GM12878 (cell line): ENCODE results near the gene RAB3C. TPM values are rescaled to one million over a fixed set of nuclear protein-coding genes. Genes with fewer than 3 reads are reported as not detected.

Experiments used
- ATAC-seq: fragments of 200-7000 bp; cut with Tn5 transposase; 3 replicates; pipeline ENCODE4 v1.9.1; 2020; ENCODE audit warnings: mild to moderate bottlenecking, moderate library complexity
- BruUV-seq: library from RNA; stranded (reverse); fragments of 400-500 nt; replicated peaks from 2 replicates; lab custom pipeline; 2021; lab: Mats Ljungman, UMichigan
- CTCF ChIA-PET: fragments of 300-600 bp; sonication (Branson Sonifier 250); formaldehyde crosslinking; extraction: SDS; loops from one replicate; lab custom pipeline; 2021; ENCODE audit warnings: inconsistent platforms; lab: Yijun Ruan, JAX
- POLR2A ChIA-PET: fragments of 350-600 bp; formaldehyde crosslinking; extraction: SDS; loops from one replicate; lab custom pipeline; 2021; ENCODE audit warnings: inconsistent platforms; lab: Charles Lee
- RAD21 ChIA-PET: fragments of 300-600 bp; sonication (Branson Sonifier 250); formaldehyde crosslinking; loops from one replicate; lab custom pipeline; 2023; ENCODE audit warnings: antibody characterized with exemption; ENCODE audit not compliant: unreplicated experiment; lab: Charles Lee
- SMC1A ChIA-PET: fragments of 300-600 bp; sonication (Branson Sonifier 250); formaldehyde crosslinking; loops from one replicate; lab custom pipeline; 2023; ENCODE audit not compliant: unreplicated experiment, uncharacterized antibody; lab: Charles Lee
- DNase-seq: peaks from one replicate; pipeline ENCODE4 v3.0.0-alpha.2; 2011; ENCODE audit warnings: low read depth, low spot score
- FAIRE-seq: peaks from 3 replicates; lab custom pipeline; 2011; peaks lifted over from hg19 to GRCh38; lab: Jason Lieb, UNC
- H2AFZ ChIP-seq: 2 replicates; pipeline ENCODE4 v1.6.0; 2011; ENCODE audit warnings: low read depth, low read length, control low read depth; ENCODE audit not compliant: control insufficient read depth
- H3K27ac ChIP-seq: 2 replicates; pipeline ENCODE4 v1.5.1; 2011; ENCODE audit warnings: control low read depth; ENCODE audit not compliant: control insufficient read depth, insufficient read depth
- H3K27me3 ChIP-seq, 2 experiments: replicated peaks in 1 of 2; 2 replicates each; pipeline versions ENCODE4 v1.6.0 to v1.6.1; 2011; ENCODE audit warnings: low read length in 1 of 2; ENCODE audit not compliant: control insufficient read depth in 2 of 2, insufficient read depth in 2 of 2
- H3K36me3 ChIP-seq, 2 experiments: 2 replicates each; pipeline ENCODE4 v1.5.1; 2011; ENCODE audit warnings: low read length in 1 of 2; ENCODE audit not compliant: control insufficient read depth in 2 of 2, insufficient read depth in 2 of 2
- H3K4me1 ChIP-seq: 2 replicates; pipeline ENCODE4 v1.6.1; 2011; ENCODE audit warnings: mild to moderate bottlenecking, low read length, moderate library complexity, mixed read lengths; ENCODE audit not compliant: control insufficient read depth, insufficient read depth
- H3K4me2 ChIP-seq: 2 replicates; pipeline ENCODE4 v1.6.0; 2011; ENCODE audit warnings: control low read depth; ENCODE audit not compliant: control insufficient read depth, insufficient read depth
- H3K4me3 ChIP-seq: fragments of 200-600 bp; sonication (generic); 2 replicates; pipeline ENCODE4 v1.5.1; 2016
- H3K79me2 ChIP-seq: 2 replicates; pipeline ENCODE4 v1.6.0; 2011; ENCODE audit warnings: low read length; ENCODE audit not compliant: control insufficient read depth, insufficient read depth
- H3K9ac ChIP-seq: 2 replicates; pipeline ENCODE4 v1.8.0; 2011; ENCODE audit warnings: low read length, control low read depth, mixed read lengths; ENCODE audit not compliant: control insufficient read depth, insufficient read depth
- H3K9me3 ChIP-seq: replicated peaks from 3 replicates; pipeline ENCODE4 v1.5.1; 2011; ENCODE audit warnings: mild to moderate bottlenecking, low read length; ENCODE audit not compliant: control insufficient read depth, insufficient read depth
- H4K20me1 ChIP-seq: 2 replicates; pipeline ENCODE4 v1.6.0; 2011; ENCODE audit not compliant: control insufficient read depth, insufficient read depth
- ATF3 ChIP-seq: IDR thresholded peaks from 2 replicates; pipeline ENCODE4 v1.6.1; 2011; ENCODE audit warnings: low read depth, mild to moderate bottlenecking, low read length, moderate library complexity, borderline replicate concordance; ENCODE audit errors: extremely low read depth
- BCLAF1 ChIP-seq: fragments of 450-650 bp; IDR thresholded peaks from 2 replicates; pipeline ENCODE4 v1.6.1; 2017; ENCODE audit warnings: antibody characterized with exemption, mild to moderate bottlenecking, moderate library complexity
- CBX5 ChIP-seq: sonication (generic); IDR thresholded peaks from 2 replicates; pipeline ENCODE4 v1.6.1; 2016; ENCODE audit warnings: low read depth, moderate library complexity, mild to moderate bottlenecking, inconsistent platforms
- MAX ChIP-seq: IDR thresholded peaks from 2 replicates; pipeline ENCODE4 v1.6.1; 2012; ENCODE audit warnings: low read depth, low read length, improper control_type of control experiment
- PML ChIP-seq: IDR thresholded peaks from 2 replicates; pipeline ENCODE4 v1.6.1; 2012; ENCODE audit warnings: low read length, inconsistent platforms
- POLR2AphosphoS2 ChIP-seq: IDR thresholded peaks from 2 replicates; pipeline ENCODE4 v1.6.1; 2011; ENCODE audit warnings: low read depth, mild to moderate bottlenecking, low read length, improper control_type of control experiment, moderate library complexity
- WGBS: methylation state at CpG from one replicate; pipeline ENCODE4 v1.1.6; 2016; ENCODE audit warnings: low lambda C conversion rate; ENCODE audit not compliant: insufficient replicate concordance, insufficient coverage; ENCODE audit errors: missing lambda C conversion rate; 5-methylcytosine and 5-hydroxymethylcytosine counted together
- in situ Hi-C: fragments of 300-500 bp; cut with MboI; formaldehyde crosslinking; loops from 9 replicates; pipeline ENCODE4 v1.14.3; 2018; ENCODE audit warnings: mixed read lengths
- intact Hi-C: fragments of 100-400 bp; cut with micrococcal nuclease; formaldehyde crosslinking; loops from one replicate; pipeline ENCODE4 v1.14.2; 2022; ENCODE audit not compliant: unreplicated experiment
- polyA plus RNA-seq, 11 experiments: library from polyadenylated mRNA; depleted of rRNA in 4 of 11; unstranded in 6 of 11; stranded (reverse) in 5 of 11; fragments of >200 nt; fragmentation: Nextera tagmentation in 4 of 11; fragmentation: Illumina TruSeq in 1 of 11; extraction: Ambion mirVana in 4 of 11; extraction: Trizol in 1 of 11; gene quantifications; 1 replicate in 1 of 11; 2 replicates in 10 of 11; pipeline versions ENCODE4 v1.2.1 to v1.2.3, GENCODE V29; 2011 to 2016; ENCODE audit warnings: inconsistent platforms in 2 of 11, missing spikeins in 2 of 11, low read depth in 1 of 11
- total RNA-seq, 4 experiments: library from RNA; depleted of rRNA in 3 of 4; stranded (reverse); fragments of >200 nt in 3 of 4; fragmentation: Illumina TruSeq in 1 of 4; extraction: Trizol in 1 of 4; gene quantifications; 2 replicates each; pipeline versions ENCODE4 v1.2.1 to v1.2.3, GENCODE V29; 2013 to 2021

The RAB3C gene
- total and polyA plus RNA-seq, 10 of the 15 experiments (the other 5 are each of a cell fraction or from before 2014, with no cell fraction given) = not detected

- no peak for TF ChIP-seq ATF3
- TF ChIP-seq PML = no peak
These were observed 66.0 kb downstream of the RAB3C start (continued) for GRCh38 chr5:58648846-58649245.

- Histone ChIP-seq H3K9me3 (no peaks in the 10 kb centered on the region), H3K4me2 (no peak overlapping the region), H3K4me3 (no peak overlapping the region), H2AFZ (no peak overlapping the region), H3K27me3 (no peaks in the 10 kb centered on the region; a peak in 1 of 4 replicates), H3K79me2 (no peaks in the 10 kb centered on the region), H3K36me3 (no peaks in the 10 kb centered on the region), H3K27ac (no peak overlapping the region), H3K9ac (no peak overlapping the region)
- ATAC-seq (no peak), FAIRE-seq (no peak), DNase-seq (no peak)
- intact Hi-C loops = no loop called here
- BruUV-seq = no TSS peak
- ChIA-PET CTCF (no interaction called here), SMC1A (no interaction called here), RAD21 (no interaction called here)
- 0% methylated on average over 2 of the region's 2 CpGs for WGBS
- in situ Hi-C loops = no loop called here
- TF ChIP-seq CBX5 (no peak), MAX (no peak), BCLAF1 (no peak), POLR2AphosphoS2 (no peak)
- TF ChIP-seq, all 136 proteins: peak for 0
- Histone ChIP-seq H4K20me1 (no peaks in the 10 kb centered on the region), H3K4me1 (no peaks in the 10 kb centered on the region)
- POLR2A ChIA-PET = no interaction called here
These were observed 66.8 kb downstream of the RAB3C start for GRCh38 chr5:58649716-58650115.
